SH-SY5Y (cell line): ENCODE results near the gene NR2C1.

Experiments used
- GATA2 ChIP-seq: IDR thresholded peaks from 2 replicates; pipeline ENCODE4 v1.6.1; 2011; ENCODE audit warnings: mild to moderate bottlenecking, low read depth, low read length
- GATA3 ChIP-seq: IDR thresholded peaks from 2 replicates; pipeline ENCODE4 v1.6.1; 2011; ENCODE audit warnings: low read depth, mild to moderate bottlenecking, low read length, moderate library complexity

- TF ChIP-seq GATA2 (no peak), GATA3 (no peak)
Observed at GRCh38 chr12:95006206-95006605, 67.2 kb downstream of the NR2C1 start.
